ENCODE results near the gene HCRTR1. TPM values are rescaled to one million over a fixed set of nuclear protein-coding genes. Genes with fewer than 3 reads are reported as not detected.

Gene HCRTR1
- total RNA-seq, 1 donor, result not detected

DNA sequence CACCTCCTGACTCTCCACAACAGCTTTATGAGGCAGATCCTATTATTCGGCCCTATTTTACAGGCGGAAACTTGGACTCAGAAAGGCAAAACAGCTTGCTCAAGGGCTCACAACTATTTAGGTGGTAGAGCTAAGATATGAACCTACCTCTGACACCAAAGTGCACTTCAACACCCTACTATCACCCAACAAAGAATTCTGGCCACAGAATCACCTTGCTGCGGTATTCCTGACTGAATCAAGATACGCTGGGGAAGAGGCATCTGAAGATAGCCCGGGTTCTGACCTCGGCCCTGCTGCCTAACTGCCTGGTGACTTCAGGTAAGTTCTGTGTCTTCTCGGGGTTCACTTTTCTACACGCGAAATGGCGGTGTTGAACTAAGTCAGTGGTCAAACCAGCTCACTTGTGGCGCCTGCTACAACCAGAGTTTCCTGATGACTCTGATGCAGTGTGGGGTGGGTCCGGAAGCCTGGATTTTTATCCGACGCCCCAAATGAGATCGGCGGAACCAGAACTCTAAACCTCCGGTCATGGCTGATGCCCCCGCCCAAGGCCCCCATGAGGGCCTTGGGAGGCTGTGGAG is 26.6 kb downstream of the HCRTR1 start:
- Histone ChIP-seq H3K4me3 (ENCODE audit: low read length) (peak overlapping the region; percentile 84), H3K4me1 (ENCODE audit: insufficient read depth, low read length) (peaks cover 49% of the 10 kb centered on the region), H3K9me3 (ENCODE audit: low read depth, low read length) (no peaks in the 10 kb centered on the region), H3K27me3 (ENCODE audit: insufficient read depth, low read length) (no peaks in the 10 kb centered on the region)

DNA sequence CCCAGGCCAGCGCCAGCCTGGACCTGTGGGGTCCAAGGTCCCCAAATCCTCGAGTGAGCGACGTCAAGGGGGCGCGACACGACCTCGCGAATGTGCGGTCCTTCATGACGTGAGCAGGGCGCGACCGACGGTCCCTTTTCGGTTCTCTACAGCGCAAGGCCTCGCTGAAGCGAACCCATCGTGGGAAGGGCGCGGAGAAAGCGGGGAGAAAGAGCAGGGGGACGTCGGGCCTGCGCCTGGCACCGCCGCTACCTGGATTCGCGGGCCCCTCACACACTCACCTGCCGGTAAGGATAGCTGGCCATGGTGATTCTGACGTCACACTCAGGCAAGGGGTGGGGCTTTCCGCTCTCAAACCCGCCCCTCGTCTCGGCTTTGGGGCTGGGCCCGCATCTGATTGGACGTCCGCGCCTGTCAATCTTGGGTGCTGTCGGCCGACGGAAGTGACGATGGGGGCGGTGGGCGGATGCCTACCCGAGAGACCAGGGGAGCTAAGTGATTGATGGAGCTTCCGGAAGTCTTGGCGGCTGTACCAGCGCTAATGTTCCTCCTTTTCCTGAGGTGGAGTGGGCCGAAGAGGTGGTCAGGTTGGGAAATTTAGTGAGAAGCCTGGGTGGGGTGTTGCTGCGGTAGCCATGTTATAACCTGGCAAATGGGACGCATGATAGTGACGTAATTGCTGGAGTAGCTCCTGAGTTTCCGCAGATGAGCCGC is 27.2 kb downstream of the HCRTR1 start, which contains the start of gene PEF1:
PEF1 (minus strand) TSS at position 317 of the 714 bp plus-strand sequence; CDS start at position 305, 12 bp downstream.
- H3K9me3 ChIP-seq (ENCODE audit: low read depth, low read length), result no peaks in the 10 kb centered on the region
- peaks cover 43% of the 10 kb centered on the region for H3K4me1 ChIP-seq (ENCODE audit: insufficient read depth, low read length)
- peak within 1 kb of the TSS; percentile 84 for H3K4me3 ChIP-seq (ENCODE audit: low read length)
- H3K27me3 ChIP-seq (ENCODE audit: insufficient read depth, low read length), result no peaks in the 10 kb centered on the region

DNA sequence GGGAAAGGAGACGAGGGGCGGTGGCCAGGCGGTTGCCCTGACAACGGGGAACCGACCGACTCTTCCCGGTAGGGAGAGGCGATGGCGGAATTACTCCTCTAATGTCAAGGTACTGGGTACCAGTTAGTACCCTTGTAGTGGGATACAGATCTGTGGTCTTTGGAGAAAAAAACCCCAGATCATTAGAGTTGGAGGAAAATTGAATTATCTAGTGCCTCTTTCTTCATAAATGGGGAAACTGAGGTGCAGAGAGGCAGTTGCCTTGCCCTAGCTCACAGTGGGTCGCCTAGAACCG is 27.7 kb downstream of the HCRTR1 start:
- Histone ChIP-seq H3K4me3 (ENCODE audit: low read length) (peak overlapping the region; percentile 84), H3K4me1 (ENCODE audit: insufficient read depth, low read length) (peaks cover 37% of the 10 kb centered on the region), H3K9me3 (ENCODE audit: low read depth, low read length) (no peaks in the 10 kb centered on the region), H3K27me3 (ENCODE audit: insufficient read depth, low read length) (no peaks in the 10 kb centered on the region)

DNA sequence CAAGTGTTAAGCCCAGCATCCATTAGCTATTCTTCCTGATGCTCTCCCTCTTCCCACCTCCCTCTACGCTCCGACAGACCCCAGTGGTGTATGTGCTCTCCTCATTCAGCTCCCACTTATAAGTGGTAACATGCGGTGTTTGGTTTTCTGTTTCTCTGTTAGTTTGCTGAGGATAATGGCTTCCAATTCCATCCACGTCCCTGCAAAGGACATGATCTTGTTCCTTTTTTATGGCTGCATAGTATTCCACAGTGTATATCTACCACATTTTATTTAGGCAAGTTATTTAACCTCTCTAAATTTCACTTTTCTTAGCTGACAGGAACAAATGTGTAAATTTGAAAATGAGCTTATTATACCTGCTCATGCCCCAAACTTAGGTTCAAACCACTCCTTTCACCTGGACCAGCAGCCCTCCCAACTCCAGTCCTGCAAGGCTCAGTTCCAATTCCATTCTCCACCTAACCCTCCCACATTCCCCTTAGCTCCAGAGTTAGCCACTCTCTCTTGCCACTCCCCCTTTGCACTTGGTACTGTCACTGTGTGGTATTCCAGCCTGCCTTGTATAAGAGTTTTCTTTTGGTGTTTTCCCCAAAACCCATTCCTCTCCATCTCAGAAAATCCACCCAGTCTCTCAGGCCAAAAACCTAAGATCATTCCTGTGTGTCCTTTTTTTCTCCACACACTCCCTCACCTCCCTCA is 28.9 kb downstream of the HCRTR1 start:
- Histone ChIP-seq H3K27me3 (ENCODE audit: insufficient read depth, low read length) (no peaks in the 10 kb centered on the region), H3K4me1 (ENCODE audit: insufficient read depth, low read length) (peaks cover 26% of the 10 kb centered on the region), H3K9me3 (ENCODE audit: low read depth, low read length) (no peaks in the 10 kb centered on the region), H3K4me3 (ENCODE audit: low read length) (no peak overlapping the region)

DNA sequence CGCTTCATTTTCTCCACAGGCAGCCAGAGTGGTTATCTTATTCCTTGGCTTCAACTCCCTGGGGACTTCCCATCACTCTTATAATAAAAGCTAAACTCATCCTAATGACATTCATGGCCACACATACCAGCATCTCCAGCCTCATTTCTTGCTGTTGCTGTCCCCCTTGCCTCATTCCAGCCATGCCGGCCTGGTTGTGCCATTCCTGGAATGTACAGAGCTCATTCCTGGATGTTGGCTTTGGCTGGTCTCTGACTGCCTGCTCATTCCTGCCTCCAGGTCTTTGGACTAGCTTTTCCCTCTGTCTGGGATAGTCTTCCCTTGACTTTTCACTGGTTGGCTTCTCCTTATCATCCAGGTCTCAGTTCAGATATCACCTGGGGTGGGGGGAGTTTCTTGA is 29.6 kb downstream of the HCRTR1 start:
- Histone ChIP-seq H3K27me3 (ENCODE audit: insufficient read depth, low read length) (no peaks in the 10 kb centered on the region), H3K4me3 (ENCODE audit: low read length) (no peak overlapping the region), H3K4me1 (ENCODE audit: insufficient read depth, low read length) (peaks cover 24% of the 10 kb centered on the region), H3K9me3 (ENCODE audit: low read depth, low read length) (no peaks in the 10 kb centered on the region)

DNA sequence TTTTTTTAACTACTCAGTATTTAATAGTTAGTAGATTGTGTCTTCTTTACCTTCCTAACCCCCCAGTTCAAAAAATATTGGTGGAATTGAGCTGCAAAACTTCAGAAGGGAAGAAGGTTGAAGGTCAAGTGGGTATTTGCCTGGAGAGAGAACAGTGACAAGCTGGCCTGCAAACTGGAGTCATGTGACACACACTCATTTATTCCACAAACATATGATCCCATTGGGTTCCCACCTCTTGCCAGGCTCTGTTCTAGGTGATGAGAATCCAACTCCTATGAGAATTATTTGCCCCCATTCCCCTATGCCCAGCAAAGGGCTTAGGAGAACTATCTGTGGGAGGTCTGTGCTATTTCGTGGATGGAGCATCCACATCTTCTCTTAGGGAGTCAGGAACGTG is 30.7 kb downstream of the HCRTR1 start:
- H3K4me1 ChIP-seq (ENCODE audit: insufficient read depth, low read length), result peaks cover 21% of the 10 kb centered on the region
- no peaks in the 10 kb centered on the region for H3K27me3 ChIP-seq (ENCODE audit: insufficient read depth, low read length)
- H3K9me3 ChIP-seq (ENCODE audit: low read depth, low read length), result no peaks in the 10 kb centered on the region
- H3K4me3 ChIP-seq (ENCODE audit: low read length), result no peak overlapping the region

DNA sequence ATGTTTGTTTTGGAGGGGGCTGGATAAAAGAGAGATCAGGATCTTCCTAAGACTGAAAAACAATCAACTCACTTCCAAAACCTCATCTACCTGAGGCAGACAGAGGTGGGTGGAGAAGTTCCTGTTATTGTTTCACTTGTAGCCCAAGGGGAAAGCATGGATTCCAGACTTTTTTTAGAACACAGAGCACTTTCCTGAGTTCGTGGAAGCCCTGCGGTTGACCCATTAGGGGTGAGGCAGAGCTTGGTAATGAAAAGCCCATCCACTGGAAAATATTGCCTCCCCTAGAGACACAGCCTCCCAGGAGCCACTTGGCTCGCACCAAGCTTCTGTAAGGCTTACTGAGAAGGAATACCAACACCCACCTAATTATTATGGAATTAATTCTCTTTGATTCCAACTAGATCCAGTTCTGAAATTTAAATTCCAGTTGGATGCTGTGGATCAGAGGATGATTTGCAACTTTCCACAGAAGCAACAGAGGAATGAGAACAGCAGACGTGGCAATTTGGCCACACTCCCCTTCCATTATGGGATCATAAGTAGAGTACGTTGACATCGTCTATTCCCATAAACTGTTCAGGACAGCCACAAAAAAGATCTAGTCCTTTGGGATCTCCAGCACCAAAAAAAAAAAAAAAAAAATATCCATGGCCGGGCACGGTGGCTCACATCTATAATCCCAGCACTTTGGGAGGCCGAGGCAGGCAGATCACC is 31.3 kb downstream of the HCRTR1 start:
- Histone ChIP-seq H3K27me3 (ENCODE audit: insufficient read depth, low read length) (no peaks in the 10 kb centered on the region), H3K4me1 (ENCODE audit: insufficient read depth, low read length) (peaks cover 15% of the 10 kb centered on the region), H3K4me3 (ENCODE audit: low read length) (no peak overlapping the region), H3K9me3 (ENCODE audit: low read depth, low read length) (no peaks in the 10 kb centered on the region)

DNA sequence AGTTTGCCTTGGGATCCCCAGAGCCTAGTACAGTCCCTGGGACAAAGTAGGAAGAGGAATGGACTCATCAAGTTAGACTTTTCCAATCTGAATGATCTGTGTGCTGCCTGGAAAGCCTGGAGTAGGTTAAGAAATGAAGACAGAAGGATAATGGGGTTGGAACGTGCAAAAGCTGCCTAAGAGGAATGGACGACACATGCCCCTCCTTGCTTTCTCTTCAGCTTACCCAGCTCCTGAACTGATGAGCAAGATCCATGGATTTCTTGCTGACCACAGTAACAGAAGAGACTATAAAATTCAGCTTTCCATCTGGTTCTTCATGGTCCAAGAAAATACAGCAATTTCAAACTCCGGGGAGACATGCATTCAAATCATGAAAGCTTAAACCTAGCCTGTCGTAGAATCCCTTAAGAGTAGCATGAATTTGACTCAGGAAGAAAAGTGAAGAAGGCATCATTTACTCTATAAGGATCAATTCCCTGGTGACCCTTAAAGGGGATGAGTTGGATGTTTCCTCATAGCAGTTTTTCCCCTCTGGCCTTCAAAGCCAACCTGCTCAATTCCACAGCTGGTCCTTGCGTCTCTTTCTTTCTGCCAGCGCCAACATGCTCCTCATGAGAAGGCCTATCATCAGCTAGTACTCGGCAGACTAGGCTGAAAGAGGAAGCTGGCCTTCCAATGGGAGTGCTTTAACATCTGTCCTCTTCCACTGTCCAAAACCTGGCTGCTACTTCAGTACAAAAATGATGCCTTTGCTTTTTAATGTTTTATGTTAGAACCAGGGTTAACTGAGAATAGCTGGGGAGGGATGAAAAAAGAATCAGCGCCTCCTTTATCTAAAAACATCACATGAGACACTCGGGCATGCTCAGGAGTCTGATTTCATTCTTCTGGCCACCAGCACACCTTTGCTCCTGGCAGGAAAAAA is 32.9 kb downstream of the HCRTR1 start:
- no peaks in the 10 kb centered on the region for H3K9me3 ChIP-seq (ENCODE audit: low read depth, low read length)
- no peaks in the 10 kb centered on the region for H3K27me3 ChIP-seq (ENCODE audit: insufficient read depth, low read length)
- H3K4me1 ChIP-seq (ENCODE audit: insufficient read depth, low read length), result peaks cover 8% of the 10 kb centered on the region
- H3K4me3 ChIP-seq (ENCODE audit: low read length), result no peak overlapping the region

DNA sequence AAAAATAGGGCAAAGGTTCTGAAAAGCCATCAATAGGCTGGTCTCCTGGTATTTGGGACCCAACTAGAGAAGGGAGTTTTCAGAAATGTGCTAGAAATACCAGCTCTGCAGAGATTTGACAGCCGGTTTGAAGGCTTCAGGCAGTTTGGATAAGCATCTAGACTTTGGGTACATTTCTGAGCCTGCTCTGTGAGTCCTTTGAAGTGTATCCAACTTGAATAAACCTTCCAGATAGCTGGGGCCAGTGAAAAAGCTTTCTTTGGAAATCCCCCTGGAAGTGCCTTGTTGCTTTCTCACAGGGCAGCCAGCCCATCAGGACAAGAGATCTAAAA is 33.6 kb downstream of the HCRTR1 start:
- no peaks in the 10 kb centered on the region for H3K9me3 ChIP-seq (ENCODE audit: low read depth, low read length)
- no peaks in the 10 kb centered on the region for H3K27me3 ChIP-seq (ENCODE audit: insufficient read depth, low read length)
- H3K4me3 ChIP-seq (ENCODE audit: low read length), result no peak overlapping the region
- peaks cover 1% of the 10 kb centered on the region for H3K4me1 ChIP-seq (ENCODE audit: insufficient read depth, low read length)

DNA sequence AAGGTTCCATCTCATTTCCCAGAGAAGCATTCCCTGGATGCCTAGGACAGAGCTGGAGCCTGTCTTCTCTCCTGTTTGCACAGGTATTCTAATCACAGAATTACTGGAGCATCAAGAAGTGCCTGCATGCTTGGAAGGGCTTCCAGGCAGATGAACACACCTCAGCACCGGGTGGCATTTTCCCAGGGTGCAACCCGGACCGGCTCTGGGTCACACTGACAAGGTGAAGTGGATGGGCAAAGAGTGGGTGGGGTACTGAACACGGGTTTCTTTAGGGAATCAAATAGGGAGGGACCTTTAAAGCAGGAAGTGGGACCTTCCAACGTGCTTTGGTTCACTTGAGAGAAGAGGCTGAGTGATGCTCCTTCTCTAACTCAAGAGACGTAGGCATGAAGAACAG is 34.3 kb downstream of the HCRTR1 start:
- H3K9me3 ChIP-seq (ENCODE audit: low read depth, low read length), result no peaks in the 10 kb centered on the region
- H3K4me1 ChIP-seq (ENCODE audit: insufficient read depth, low read length), result peaks cover 4% of the 10 kb centered on the region
- no peak overlapping the region for H3K4me3 ChIP-seq (ENCODE audit: low read length)
- H3K27me3 ChIP-seq (ENCODE audit: insufficient read depth, low read length), result no peaks in the 10 kb centered on the region

DNA sequence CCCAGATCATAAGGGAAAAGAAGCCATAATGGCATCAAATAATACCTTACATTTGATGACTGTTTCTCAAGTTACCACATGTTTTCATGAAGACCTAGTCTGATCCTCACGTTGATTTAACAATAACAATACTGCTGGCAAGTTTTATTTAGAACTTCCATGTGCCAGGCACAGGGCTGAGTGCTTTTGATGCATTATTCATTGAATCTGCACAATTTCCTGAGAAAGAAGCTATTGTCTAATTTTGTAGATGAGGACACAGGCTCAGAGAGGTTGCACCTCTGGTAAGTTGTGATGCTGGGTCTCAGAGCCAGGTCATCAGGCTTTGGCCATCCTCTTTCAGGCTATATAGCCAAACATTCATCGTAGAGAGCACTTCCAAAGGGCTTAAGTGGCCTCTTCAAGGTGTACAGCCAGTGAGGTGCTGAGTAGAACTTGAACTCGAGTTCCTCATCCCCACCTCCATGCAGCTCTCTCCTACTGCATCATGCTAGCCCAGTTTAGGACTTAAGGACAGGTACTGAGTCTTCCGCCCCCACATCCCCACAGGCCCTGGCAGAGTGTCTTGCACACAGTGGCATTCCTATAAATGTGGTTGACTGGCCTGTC is 35.5 kb downstream of the HCRTR1 start:
- Histone ChIP-seq H3K4me3 (ENCODE audit: low read length) (no peak overlapping the region), H3K9me3 (ENCODE audit: low read depth, low read length) (no peaks in the 10 kb centered on the region), H3K4me1 (ENCODE audit: insufficient read depth, low read length) (peaks cover 11% of the 10 kb centered on the region), H3K27me3 (ENCODE audit: insufficient read depth, low read length) (no peaks in the 10 kb centered on the region)

DNA sequence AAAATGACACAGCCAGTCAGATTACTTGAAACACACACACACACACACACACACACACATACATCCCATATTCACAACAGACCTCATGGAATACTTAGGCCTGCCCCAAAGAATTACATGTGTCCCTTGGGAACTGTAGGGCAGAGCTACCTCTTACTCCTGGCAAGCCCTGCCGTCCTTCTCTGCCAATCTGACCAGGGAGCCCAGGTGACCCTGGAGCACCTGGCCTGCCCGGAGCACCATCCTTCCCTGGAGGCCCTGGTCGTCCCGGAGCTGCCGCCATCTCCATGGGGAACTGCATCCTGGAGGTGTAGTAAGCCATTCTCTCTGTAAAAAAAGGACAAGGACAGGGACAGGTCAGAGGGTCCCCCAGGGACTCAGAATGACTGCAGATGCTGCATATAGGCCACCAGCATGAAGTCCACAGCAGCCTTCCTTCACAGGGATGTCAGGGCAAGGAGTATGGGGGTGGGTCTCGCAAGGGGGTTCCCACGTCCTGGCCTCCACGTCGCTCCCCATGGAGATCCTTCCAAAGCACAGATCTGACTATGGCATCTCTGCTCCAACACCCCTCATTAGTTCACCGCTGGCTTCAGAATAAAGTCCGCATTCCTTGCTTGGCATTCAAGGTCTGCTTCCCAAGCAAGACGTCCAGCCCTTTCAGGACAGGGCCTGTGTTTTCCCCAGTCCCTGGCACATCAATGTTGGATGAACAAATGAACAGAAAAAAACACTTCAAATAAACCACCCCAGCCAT is 36.4 kb downstream of the HCRTR1 start:
- Histone ChIP-seq H3K27me3 (ENCODE audit: insufficient read depth, low read length) (no peaks in the 10 kb centered on the region), H3K4me1 (ENCODE audit: insufficient read depth, low read length) (peaks cover 20% of the 10 kb centered on the region), H3K4me3 (ENCODE audit: low read length) (no peak overlapping the region), H3K9me3 (ENCODE audit: low read depth, low read length) (no peaks in the 10 kb centered on the region)

DNA sequence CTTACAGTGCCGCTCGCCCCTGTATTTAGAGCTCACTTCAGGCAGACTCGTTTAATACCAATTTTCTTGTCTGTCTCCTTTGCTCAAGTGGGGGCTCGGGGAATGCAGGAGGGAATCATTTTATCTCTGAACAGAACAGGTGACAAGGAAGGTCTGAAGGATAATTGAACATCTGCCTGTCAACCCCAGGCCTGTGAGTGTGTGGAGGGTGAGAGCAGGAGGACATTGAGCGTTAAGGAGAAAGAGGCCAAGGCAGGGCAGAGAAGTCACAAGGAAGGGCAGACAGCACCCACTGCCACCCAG is 36.9 kb downstream of the HCRTR1 start:
- peaks cover 22% of the 10 kb centered on the region for H3K4me1 ChIP-seq (ENCODE audit: insufficient read depth, low read length)
- H3K27me3 ChIP-seq (ENCODE audit: insufficient read depth, low read length), result no peaks in the 10 kb centered on the region
- H3K9me3 ChIP-seq (ENCODE audit: low read depth, low read length), result no peaks in the 10 kb centered on the region
- H3K4me3 ChIP-seq (ENCODE audit: low read length), result no peak overlapping the region

DNA sequence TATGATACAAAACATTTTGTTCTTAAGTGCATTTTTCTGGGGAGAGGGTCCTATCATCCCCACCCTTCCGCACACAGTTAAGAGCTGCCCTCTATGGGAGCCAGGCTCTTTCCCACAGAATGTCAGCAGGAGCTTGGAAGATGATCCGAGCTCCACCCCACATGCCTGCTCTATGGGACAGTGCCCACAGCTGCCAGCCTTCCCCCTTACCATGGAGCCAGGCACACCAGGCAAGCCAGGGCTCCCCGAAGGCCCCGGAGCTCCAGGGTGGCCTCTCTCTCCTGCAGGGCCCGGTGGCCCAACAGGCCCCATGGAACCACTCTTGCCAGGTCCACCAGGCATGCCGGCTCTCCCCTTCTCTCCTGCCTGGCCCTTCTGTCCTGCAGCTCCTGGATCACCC is 37.6 kb downstream of the HCRTR1 start:
- Histone ChIP-seq H3K9me3 (ENCODE audit: low read depth, low read length) (no peaks in the 10 kb centered on the region), H3K4me1 (ENCODE audit: insufficient read depth, low read length) (peaks cover 22% of the 10 kb centered on the region), H3K4me3 (ENCODE audit: low read length) (no peak overlapping the region), H3K27me3 (ENCODE audit: insufficient read depth, low read length) (no peaks in the 10 kb centered on the region)

Measured in mononuclear cell (primary cell).